ENCODE results near the gene EREG.

DNA sequence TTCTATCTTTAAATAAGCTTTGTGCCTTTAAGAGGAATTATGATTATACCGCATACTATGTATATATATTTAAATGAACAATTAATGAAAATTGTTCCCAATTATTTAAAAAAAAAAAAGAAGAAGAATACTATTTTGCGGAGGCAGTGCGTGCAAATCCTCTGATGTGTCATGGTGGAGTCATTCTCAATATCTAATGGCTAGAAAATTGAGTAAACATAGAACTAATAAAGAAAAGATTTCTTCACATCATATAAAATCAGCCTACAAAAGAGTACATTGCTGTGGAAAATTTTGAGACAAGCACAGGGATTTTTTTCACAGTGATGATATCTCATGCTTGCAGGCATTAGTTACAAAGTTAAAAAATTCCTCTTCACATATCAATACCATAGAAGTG is 2.6 kb upstream of the EREG start:
- TF ChIP-seq, protein P1, sequence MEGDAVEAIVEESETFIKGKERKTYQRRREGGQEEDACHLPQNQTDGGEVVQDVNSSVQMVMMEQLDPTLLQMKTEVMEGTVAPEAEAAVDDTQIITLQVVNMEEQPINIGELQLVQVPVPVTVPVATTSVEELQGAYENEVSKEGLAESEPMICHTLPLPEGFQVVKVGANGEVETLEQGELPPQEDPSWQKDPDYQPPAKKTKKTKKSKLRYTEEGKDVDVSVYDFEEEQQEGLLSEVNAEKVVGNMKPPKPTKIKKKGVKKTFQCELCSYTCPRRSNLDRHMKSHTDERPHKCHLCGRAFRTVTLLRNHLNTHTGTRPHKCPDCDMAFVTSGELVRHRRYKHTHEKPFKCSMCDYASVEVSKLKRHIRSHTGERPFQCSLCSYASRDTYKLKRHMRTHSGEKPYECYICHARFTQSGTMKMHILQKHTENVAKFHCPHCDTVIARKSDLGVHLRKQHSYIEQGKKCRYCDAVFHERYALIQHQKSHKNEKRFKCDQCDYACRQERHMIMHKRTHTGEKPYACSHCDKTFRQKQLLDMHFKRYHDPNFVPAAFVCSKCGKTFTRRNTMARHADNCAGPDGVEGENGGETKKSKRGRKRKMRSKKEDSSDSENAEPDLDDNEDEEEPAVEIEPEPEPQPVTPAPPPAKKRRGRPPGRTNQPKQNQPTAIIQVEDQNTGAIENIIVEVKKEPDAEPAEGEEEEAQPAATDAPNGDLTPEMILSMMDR (IDR thresholded peaks at IDR 0.05 in 2 of 3, conservative IDR thresholded peaks at IDR 0.05 in 1 of 3; ENCODE audit: insufficient read depth in 2 of 3, low read depth in 1 of 3, low read length in 3 of 3): no peak
- no peak for TF ChIP-seq MAFK (IDR thresholded peaks at IDR 0.05; ENCODE audit: low read length)

Measured in K562 (cell line).